NCI-H524 treated with DMSO at 0.1 percent for 48 hours (cell line): ENCODE results near the gene URM1.
"Not testable (repeated sequence)": the region's sequence is repeated elsewhere in the genome, so short reads cannot be mapped to it uniquely, and the experiment has no call there.

ENCODE experiments used
- DNase-seq: peaks from one replicate; lab custom pipeline; 2025; lab: John Stamatoyannopoulos, UW

URM1 gene

GRCh38 chr9:128409450-128409849 is 38.3 kb downstream of the URM1 start:
- no peak for DNase-seq

GRCh38 chr9:128409978-128410377 is 38.8 kb downstream of the URM1 start:
- no peak for DNase-seq

- DNase-seq, result no peak
These were observed 40.4 kb downstream of the URM1 start for GRCh38 chr9:128411364-128412119.

GRCh38 chr9:128412120-128412790 is 41.1 kb downstream of the URM1 start:
- peak; percentile 45 for DNase-seq

- DNase-seq, result not testable (repeated sequence)
These were observed 42.6 kb downstream of the URM1 start for GRCh38 chr9:128413728-128414127.

GRCh38 chr9:128414461-128414860 is 43.3 kb downstream of the URM1 start:
- no peak for DNase-seq

GRCh38 chr9:128415281-128415680 is 44.1 kb downstream of the URM1 start:
- DNase-seq, result no peak

GRCh38 chr9:128416014-128416413 is 44.8 kb downstream of the URM1 start:
- DNase-seq, result no peak

- DNase-seq, result no peak
These were observed 45.4 kb downstream of the URM1 start for GRCh38 chr9:128416432-128417019.

GRCh38 chr9:128419061-128419925 is 48.1 kb downstream of the URM1 start:
- DNase-seq, result no peak

GRCh38 chr9:128420060-128420650 is 49.0 kb downstream of the URM1 start:
- DNase-seq, result no peak

- DNase-seq, result no peak
These were observed 49.7 kb downstream of the URM1 start, which contains the start of gene CERCAM for GRCh38 chr9:128420651-128421481. Gene CERCAM, plus strand, starts transcription at chr9:128420857. Its CDS starts 21 bp downstream, at chr9:128420878.

GRCh38 chr9:128421482-128421996 is 50.4 kb downstream of the URM1 start:
- no peak for DNase-seq

GRCh38 chr9:128422022-128422782 is 51.0 kb downstream of the URM1 start:
- not testable (repeated sequence) for DNase-seq

GRCh38 chr9:128422783-128423150 is 51.6 kb downstream of the URM1 start:
- no peak for DNase-seq

- DNase-seq, result not testable (repeated sequence)
These were observed 52.2 kb downstream of the URM1 start for GRCh38 chr9:128423356-128423755.

- no peak for DNase-seq
These were observed 53.1 kb downstream of the URM1 start for GRCh38 chr9:128424268-128424780.

- DNase-seq, result no peak
These were observed 57.7 kb downstream of the URM1 start for GRCh38 chr9:128428644-128429512.
